22Rv1 (cell line): ENCODE measurements around the gene HAPLN3.

ENCODE experiments used
- ZFX ChIP-seq: fragments of 450-650 bp; IDR thresholded peaks from 2 replicates; pipeline ENCODE4 v1.6.1; 2017; ENCODE audit warnings: antibody characterized with exemption, borderline replicate concordance
- TF ChIP-seq, protein P1 (sequence below): fragments of 450-650 bp; IDR thresholded peaks from 2 replicates; pipeline ENCODE4 v1.5.1; 2017; ENCODE audit warnings: mild to moderate bottlenecking

DNA sequence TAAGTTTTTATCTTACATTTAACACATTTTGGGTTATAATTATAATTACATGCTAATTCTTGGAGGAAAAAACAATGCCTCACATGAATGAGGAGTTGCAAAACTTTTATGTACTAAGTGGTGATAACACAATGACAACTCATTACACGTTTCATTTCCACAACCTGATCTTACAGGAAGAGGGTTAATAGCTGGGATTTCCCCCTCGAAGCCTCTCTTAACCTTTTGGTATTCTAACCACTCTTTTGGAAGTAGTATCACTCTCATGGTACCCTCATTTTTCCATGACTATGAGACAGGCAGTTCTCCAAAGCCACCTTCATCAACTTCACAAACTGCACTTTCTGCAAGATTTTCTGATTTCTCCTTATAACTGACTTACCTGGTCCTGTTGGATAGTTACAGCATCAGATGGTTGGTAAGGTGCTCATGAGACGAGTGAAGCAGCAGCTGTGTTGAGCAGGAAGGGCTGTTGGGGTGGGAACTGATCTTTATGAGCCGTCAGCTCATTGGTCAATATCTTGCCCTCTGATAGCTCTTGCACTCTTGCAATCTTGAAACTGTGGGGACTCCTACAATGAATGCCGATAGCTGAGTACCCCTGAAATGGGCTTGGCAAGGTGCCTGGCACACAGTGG is 50.5 kb downstream of the HAPLN3 start:
- TF ChIP-seq, protein P1, sequence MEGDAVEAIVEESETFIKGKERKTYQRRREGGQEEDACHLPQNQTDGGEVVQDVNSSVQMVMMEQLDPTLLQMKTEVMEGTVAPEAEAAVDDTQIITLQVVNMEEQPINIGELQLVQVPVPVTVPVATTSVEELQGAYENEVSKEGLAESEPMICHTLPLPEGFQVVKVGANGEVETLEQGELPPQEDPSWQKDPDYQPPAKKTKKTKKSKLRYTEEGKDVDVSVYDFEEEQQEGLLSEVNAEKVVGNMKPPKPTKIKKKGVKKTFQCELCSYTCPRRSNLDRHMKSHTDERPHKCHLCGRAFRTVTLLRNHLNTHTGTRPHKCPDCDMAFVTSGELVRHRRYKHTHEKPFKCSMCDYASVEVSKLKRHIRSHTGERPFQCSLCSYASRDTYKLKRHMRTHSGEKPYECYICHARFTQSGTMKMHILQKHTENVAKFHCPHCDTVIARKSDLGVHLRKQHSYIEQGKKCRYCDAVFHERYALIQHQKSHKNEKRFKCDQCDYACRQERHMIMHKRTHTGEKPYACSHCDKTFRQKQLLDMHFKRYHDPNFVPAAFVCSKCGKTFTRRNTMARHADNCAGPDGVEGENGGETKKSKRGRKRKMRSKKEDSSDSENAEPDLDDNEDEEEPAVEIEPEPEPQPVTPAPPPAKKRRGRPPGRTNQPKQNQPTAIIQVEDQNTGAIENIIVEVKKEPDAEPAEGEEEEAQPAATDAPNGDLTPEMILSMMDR, result no peak
- no peak for TF ChIP-seq ZFX
